K562 (cell line): ENCODE measurements around the gene ASB18. TPM values are rescaled to one million over a fixed set of nuclear protein-coding genes. Genes with fewer than 3 reads are reported as not detected.

Source experiments
- CEBPB ChIP-seq: fragments of 450-650 bp; IDR thresholded peaks from 2 replicates; pipeline ENCODE4 v1.6.1; 2016; ENCODE audit warnings: missing genetic modification characterization, missing compliant biosample characterization
- CEBPG ChIP-seq, 3 experiments: fragments of 200-800 bp in 1 of 3; sonication (Bioruptor generic) in 1 of 3; sonication (generic) in 1 of 3; formaldehyde crosslinking in 1 of 3; IDR thresholded peaks in 2 of 3; conservative IDR thresholded peaks in 1 of 3; 2 replicates each; pipeline versions ENCODE4 v1.6.1 to v1.8.0; 2016 to 2022; ENCODE audit warnings: missing compliant biosample characterization in 2 of 3, missing genetic modification characterization in 2 of 3, mild to moderate bottlenecking in 1 of 3, missing genetic modification reagents in 1 of 3
- CTBP1 ChIP-seq: fragments of 450-650 bp; IDR thresholded peaks from 2 replicates; pipeline ENCODE4 v1.6.1; 2016; ENCODE audit warnings: borderline replicate concordance
- PRPF4 ChIP-seq: fragments of 200-400 bp; formaldehyde crosslinking; IDR thresholded peaks from one replicate; pipeline ENCODE4 v1.6.1; 2017; ENCODE audit warnings: low read length, low read depth, mild to moderate bottlenecking; ENCODE audit not compliant: insufficient read depth, poor library complexity, severe bottlenecking
- YY1 ChIP-seq, 3 experiments: IDR thresholded peaks; 2 replicates each; pipeline ENCODE4 v1.6.1; 2011; ENCODE audit warnings: low read length in 2 of 3, mild to moderate bottlenecking in 2 of 3, moderate library complexity in 2 of 3, borderline replicate concordance in 1 of 3, control low read depth in 1 of 3, low read depth in 1 of 3; ENCODE audit not compliant: insufficient read depth in 3 of 3, insufficient replicate concordance in 2 of 3, control insufficient read depth in 1 of 3, insufficient read length in 1 of 3; ENCODE audit errors: extremely low read depth in 1 of 3
- polyA plus RNA-seq, 8 experiments: library from polyadenylated mRNA; depleted of rRNA in 4 of 8; stranded (reverse) in 5 of 8; unstranded in 3 of 8; fragments of >200 nt; fragmentation: Nextera tagmentation in 2 of 8; fragmentation: Illumina TruSeq in 1 of 8; extraction: Ambion mirVana in 2 of 8; extraction: Trizol in 1 of 8; gene quantifications; 2 replicates each; pipeline versions ENCODE4 v1.2.1 to v1.2.3, GENCODE V29; 2011 to 2014; ENCODE audit warnings: inconsistent platforms in 1 of 8, missing spikeins in 1 of 8
- total RNA-seq, 7 experiments: library from RNA; depleted of rRNA in 6 of 7; stranded (reverse); fragments of >200 nt in 6 of 7; fragmentation: Illumina TruSeq in 2 of 7; extraction: Trizol in 2 of 7; gene quantifications; 2 replicates each; pipeline versions ENCODE4 v1.2.1 to v1.2.3, GENCODE V29; 2011 to 2021; ENCODE audit warnings: low replicate concordance in 1 of 7
- TF ChIP-seq, protein P1 (sequence below), 2 experiments: fragments of 250-450 bp in 1 of 2; fragments of 450-650 bp in 1 of 2; sonication (Bioruptor Pico) in 1 of 2; IDR thresholded peaks; 2 replicates each; pipeline versions ENCODE4 v1.6.1 to v1.8.0; 2016 to 2021; ENCODE audit warnings: mild to moderate bottlenecking in 2 of 2, moderate library complexity in 2 of 2, missing compliant biosample characterization in 1 of 2, missing genetic modification characterization in 1 of 2
- TF ChIP-seq, protein P2 (sequence below): sonication (generic); formaldehyde crosslinking; IDR thresholded peaks from 2 replicates; pipeline ENCODE4 v1.8.1; 2023; ENCODE audit warnings: mild to moderate bottlenecking, missing genetic modification reagents

The ASB18 gene
- total and polyA plus RNA-seq, 9 of the 15 experiments (the other 6 are each of a cell fraction or from before 2014, with no cell fraction given) = not detected

DNA sequence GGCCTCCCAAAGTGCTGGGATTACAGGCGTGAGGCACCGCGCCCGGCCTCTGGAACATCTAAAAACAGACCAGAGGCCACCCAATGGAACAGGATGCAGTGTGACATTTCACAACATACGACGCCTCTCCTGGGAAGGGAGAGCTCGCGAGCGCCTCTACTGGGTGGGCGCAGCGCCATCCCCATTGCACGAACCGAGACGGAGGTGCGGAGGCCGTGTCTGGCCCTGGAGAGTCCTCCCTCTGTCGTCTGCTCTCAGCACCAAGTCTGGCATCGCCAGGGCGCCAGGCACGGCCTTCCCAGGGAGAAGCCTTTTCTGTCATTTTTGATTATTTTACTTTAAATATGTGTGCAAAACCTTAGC, 86.6 kb downstream of the ASB18 start (continued):
- TF ChIP-seq YY1 (IDR thresholded peaks at IDR 0.05; ENCODE audit: borderline replicate concordance in 1 of 3, control insufficient read depth in 1 of 3, extremely low read depth in 1 of 3, insufficient read depth in 3 of 3, insufficient read length in 1 of 3, insufficient replicate concordance in 2 of 3, low read depth in 1 of 3, low read length in 2 of 3) (peak in 1 of 3 experiments; percentile 6), CEBPB (tag) (peak; percentile 80), CEBPG (CRISPR knock-in tag; IDR thresholded peaks at IDR 0.05) (0 out of 2 replicates have a peak, but pooled peaks have one; percentile 19), CEBPG (tag; conservative IDR thresholded peaks at IDR 0.05 in 1 of 2, IDR thresholded peaks at IDR 0.05 in 1 of 2) (no peak), PRPF4 (no peak), CTBP1 (peak; percentile 11; the same call in 1 of the 2 replicates)
- TF ChIP-seq, protein P1, sequence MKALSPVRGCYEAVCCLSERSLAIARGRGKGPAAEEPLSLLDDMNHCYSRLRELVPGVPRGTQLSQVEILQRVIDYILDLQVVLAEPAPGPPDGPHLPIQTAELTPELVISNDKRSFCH (CRISPR knock-in tag; IDR thresholded peaks at IDR 0.05) = no peak
- TF ChIP-seq, protein P1 (tag; IDR thresholded peaks at IDR 0.05) = no peak
- TF ChIP-seq, protein P2, sequence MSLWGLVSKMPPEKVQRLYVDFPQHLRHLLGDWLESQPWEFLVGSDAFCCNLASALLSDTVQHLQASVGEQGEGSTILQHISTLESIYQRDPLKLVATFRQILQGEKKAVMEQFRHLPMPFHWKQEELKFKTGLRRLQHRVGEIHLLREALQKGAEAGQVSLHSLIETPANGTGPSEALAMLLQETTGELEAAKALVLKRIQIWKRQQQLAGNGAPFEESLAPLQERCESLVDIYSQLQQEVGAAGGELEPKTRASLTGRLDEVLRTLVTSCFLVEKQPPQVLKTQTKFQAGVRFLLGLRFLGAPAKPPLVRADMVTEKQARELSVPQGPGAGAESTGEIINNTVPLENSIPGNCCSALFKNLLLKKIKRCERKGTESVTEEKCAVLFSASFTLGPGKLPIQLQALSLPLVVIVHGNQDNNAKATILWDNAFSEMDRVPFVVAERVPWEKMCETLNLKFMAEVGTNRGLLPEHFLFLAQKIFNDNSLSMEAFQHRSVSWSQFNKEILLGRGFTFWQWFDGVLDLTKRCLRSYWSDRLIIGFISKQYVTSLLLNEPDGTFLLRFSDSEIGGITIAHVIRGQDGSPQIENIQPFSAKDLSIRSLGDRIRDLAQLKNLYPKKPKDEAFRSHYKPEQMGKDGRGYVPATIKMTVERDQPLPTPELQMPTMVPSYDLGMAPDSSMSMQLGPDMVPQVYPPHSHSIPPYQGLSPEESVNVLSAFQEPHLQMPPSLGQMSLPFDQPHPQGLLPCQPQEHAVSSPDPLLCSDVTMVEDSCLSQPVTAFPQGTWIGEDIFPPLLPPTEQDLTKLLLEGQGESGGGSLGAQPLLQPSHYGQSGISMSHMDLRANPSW (CRISPR knock-in tag) = no peak
- TF ChIP-seq, all 486 proteins: peak for 8
